HG02943 (cell line): ENCODE results near the gene ADAMTS19.

Source experiments
- ATAC-seq: cut with Tn5 transposase; IDR thresholded peaks from one replicate; pipeline ENCODE4 v1.9.1; 2021; ENCODE audit warnings: mild to moderate bottlenecking, low read depth, moderate library complexity; ENCODE audit not compliant: unreplicated experiment

Gene ADAMTS19

GRCh38 chr5:129461711-129462332, 1.7 kb downstream of the ADAMTS19 start:
- ATAC-seq = no peak

- no peak for ATAC-seq
These were observed 5.8 kb downstream of the ADAMTS19 start for GRCh38 chr5:129465776-129466344.

- ATAC-seq = no peak
These were observed 14.4 kb downstream of the ADAMTS19 start for GRCh38 chr5:129474544-129474943.

GRCh38 chr5:129476751-129477150, 16.7 kb downstream of the ADAMTS19 start:
- no peak for ATAC-seq

- no peak for ATAC-seq
These were observed 17.4 kb downstream of the ADAMTS19 start for GRCh38 chr5:129477532-129477931.

GRCh38 chr5:129481161-129481560, 21.1 kb downstream of the ADAMTS19 start:
- no peak for ATAC-seq

GRCh38 chr5:129496421-129496820, 36.3 kb downstream of the ADAMTS19 start:
- ATAC-seq = no peak

GRCh38 chr5:129496864-129497595, 36.9 kb downstream of the ADAMTS19 start:
- no peak for ATAC-seq

- ATAC-seq = no peak
These were observed 39.2 kb downstream of the ADAMTS19 start for GRCh38 chr5:129499208-129499852.

- ATAC-seq = no peak
These were observed 40.0 kb downstream of the ADAMTS19 start for GRCh38 chr5:129500101-129500500.

- ATAC-seq = no peak
These were observed 46.0 kb downstream of the ADAMTS19 start for GRCh38 chr5:129506086-129506485.

GRCh38 chr5:129506950-129507349, 46.9 kb downstream of the ADAMTS19 start:
- no peak for ATAC-seq

GRCh38 chr5:129507527-129507926, 47.4 kb downstream of the ADAMTS19 start:
- ATAC-seq = no peak

- no peak for ATAC-seq
These were observed 48.5 kb downstream of the ADAMTS19 start for GRCh38 chr5:129508606-129509005.

- no peak for ATAC-seq
These were observed 49.4 kb downstream of the ADAMTS19 start for GRCh38 chr5:129509363-129509975.

- ATAC-seq = no peak
These were observed 51.2 kb downstream of the ADAMTS19 start for GRCh38 chr5:129511291-129511690.

GRCh38 chr5:129541051-129541450, 81.0 kb downstream of the ADAMTS19 start:
- no peak for ATAC-seq

- ATAC-seq = peak; percentile 71
These were observed 81.7 kb downstream of the ADAMTS19 start for GRCh38 chr5:129541648-129542251.

GRCh38 chr5:129547137-129547536, 87.0 kb downstream of the ADAMTS19 start:
- ATAC-seq = no peak

GRCh38 chr5:129554134-129554904, 94.2 kb downstream of the ADAMTS19 start:
- ATAC-seq = no peak
